Smooth muscle cell (in vitro differentiated cells): ENCODE measurements around the gene NUP50. TPM values are rescaled to one million over a fixed set of nuclear protein-coding genes. Genes with fewer than 3 reads are reported as not detected.

Experiments
- DNase-seq: peaks from one replicate; lab custom pipeline; 2025; ENCODE audit not compliant: unreplicated experiment; lab: John Stamatoyannopoulos, UW
- H2AFZ ChIP-seq: fragments of 200-600 bp; sonication (generic); 2 replicates; pipeline ENCODE4 v1.6.0; 2016; ENCODE audit warnings: antibody characterized with exemption, low read depth, mild to moderate bottlenecking
- H3F3A ChIP-seq: fragments of 200-600 bp; sonication (generic); 2 replicates; pipeline ENCODE4 v1.6.0; 2017; ENCODE audit warnings: antibody characterized with exemption, low read depth
- H3K27ac ChIP-seq: fragments of 200-600 bp; sonication (generic); 2 replicates; pipeline ENCODE4 v1.5.1; 2016; ENCODE audit warnings: low read depth, mild to moderate bottlenecking
- H3K27me3 ChIP-seq: fragments of 200-600 bp; sonication (generic); 2 replicates; pipeline ENCODE4 v1.6.1; 2016; ENCODE audit warnings: low read depth, mild to moderate bottlenecking
- H3K36me3 ChIP-seq: fragments of 200-600 bp; sonication (generic); 2 replicates; pipeline ENCODE4 v1.5.1; 2016; ENCODE audit warnings: low read depth
- H3K4me1 ChIP-seq: fragments of 200-600 bp; sonication (generic); 2 replicates; pipeline ENCODE4 v1.5.1; 2016; ENCODE audit warnings: low read depth
- H3K4me2 ChIP-seq: fragments of 200-600 bp; sonication (generic); 2 replicates; pipeline ENCODE4 v1.6.0; 2016; ENCODE audit warnings: mild to moderate bottlenecking
- H3K4me3 ChIP-seq: fragments of 200-600 bp; sonication (generic); 2 replicates; pipeline ENCODE4 v1.5.1; 2016; ENCODE audit warnings: mild to moderate bottlenecking
- H3K79me2 ChIP-seq: fragments of 200-600 bp; sonication (generic); 2 replicates; pipeline ENCODE4 v1.6.0; 2016; ENCODE audit warnings: low read depth, mild to moderate bottlenecking
- H3K9ac ChIP-seq: fragments of 200-600 bp; sonication (generic); 2 replicates; pipeline ENCODE4 v1.6.0; 2016; ENCODE audit warnings: low read depth
- H3K9me3 ChIP-seq: fragments of 200-600 bp; sonication (generic); replicated peaks from 2 replicates; pipeline ENCODE4 v1.5.1; 2016; ENCODE audit warnings: low read depth
- H4K20me1 ChIP-seq: fragments of 200-600 bp; sonication (generic); 2 replicates; pipeline ENCODE4 v1.6.0; 2016; ENCODE audit warnings: low read depth
- WGBS: methylation state at CpG from one replicate; pipeline ENCODE4 v1.1.7; 2016; ENCODE audit warnings: low lambda C conversion rate; 5-methylcytosine and 5-hydroxymethylcytosine counted together
- polyA plus RNA-seq: library from polyadenylated mRNA; unstranded; fragments of >200 nt; fragmentation: Nextera tagmentation; extraction: Ambion mirVana; gene quantifications from 2 replicates; pipeline ENCODE4 v1.2.1, GENCODE V29; 2016
- total RNA-seq: library from RNA; depleted of rRNA; stranded (reverse); fragments of >200 nt; gene quantifications from 2 replicates; pipeline ENCODE4 v1.2.3, GENCODE V29; 2014
- TF ChIP-seq, protein P1 (sequence below): fragments of 200-600 bp; sonication (generic); IDR thresholded peaks from 2 replicates; pipeline ENCODE4 v1.5.1; 2017; ENCODE audit warnings: borderline replicate concordance, mild to moderate bottlenecking, antibody characterized with exemption; ENCODE audit not compliant: insufficient read depth, poor library complexity, severe bottlenecking

NUP50 gene
- total and polyA plus RNA-seq, 2 experiments from 2014 or later, result 18.6 to 21.0 TPM

DNA sequence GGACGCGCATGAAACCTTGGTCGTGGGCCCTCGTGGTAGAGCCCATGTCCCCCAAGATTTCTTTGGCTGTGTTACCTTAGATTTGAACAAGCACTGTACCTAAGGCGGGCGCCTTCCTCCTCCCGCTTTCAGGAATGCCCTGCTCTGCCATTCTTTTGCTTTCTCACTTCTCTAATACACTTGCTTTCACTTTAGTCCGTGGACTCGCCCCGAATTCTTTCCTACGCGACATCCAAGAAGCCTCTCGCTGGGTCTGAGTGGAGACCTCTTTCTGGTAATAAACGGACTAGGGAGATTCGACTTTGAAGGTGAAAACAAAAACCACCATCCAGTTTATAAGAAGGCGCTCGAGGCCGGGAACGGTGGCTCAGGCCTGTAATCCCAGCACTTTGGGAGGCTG lies 1.2 kb upstream of the NUP50 start:
- TF ChIP-seq, protein P1, sequence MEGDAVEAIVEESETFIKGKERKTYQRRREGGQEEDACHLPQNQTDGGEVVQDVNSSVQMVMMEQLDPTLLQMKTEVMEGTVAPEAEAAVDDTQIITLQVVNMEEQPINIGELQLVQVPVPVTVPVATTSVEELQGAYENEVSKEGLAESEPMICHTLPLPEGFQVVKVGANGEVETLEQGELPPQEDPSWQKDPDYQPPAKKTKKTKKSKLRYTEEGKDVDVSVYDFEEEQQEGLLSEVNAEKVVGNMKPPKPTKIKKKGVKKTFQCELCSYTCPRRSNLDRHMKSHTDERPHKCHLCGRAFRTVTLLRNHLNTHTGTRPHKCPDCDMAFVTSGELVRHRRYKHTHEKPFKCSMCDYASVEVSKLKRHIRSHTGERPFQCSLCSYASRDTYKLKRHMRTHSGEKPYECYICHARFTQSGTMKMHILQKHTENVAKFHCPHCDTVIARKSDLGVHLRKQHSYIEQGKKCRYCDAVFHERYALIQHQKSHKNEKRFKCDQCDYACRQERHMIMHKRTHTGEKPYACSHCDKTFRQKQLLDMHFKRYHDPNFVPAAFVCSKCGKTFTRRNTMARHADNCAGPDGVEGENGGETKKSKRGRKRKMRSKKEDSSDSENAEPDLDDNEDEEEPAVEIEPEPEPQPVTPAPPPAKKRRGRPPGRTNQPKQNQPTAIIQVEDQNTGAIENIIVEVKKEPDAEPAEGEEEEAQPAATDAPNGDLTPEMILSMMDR, result no peak
- Histone ChIP-seq H2AFZ (peak overlapping the region; percentile 89), H3K36me3 (no peaks in the 10 kb centered on the region), H3K4me2 (peak overlapping the region; percentile 96), H3K4me1 (peaks cover 36% of the 10 kb centered on the region), H3K79me2 (peaks cover 65% of the 10 kb centered on the region), H3K9me3 (no peaks in the 10 kb centered on the region), H3K9ac (peak overlapping the region; percentile 83), H4K20me1 (peaks cover 25% of the 10 kb centered on the region), H3F3A (peaks cover 16% of the 10 kb centered on the region), H3K4me3 (peak overlapping the region; percentile 95), H3K27me3 (no peaks in the 10 kb centered on the region), H3K27ac (peak overlapping the region; percentile 70)
- no peak for DNase-seq
- WGBS, result 38% methylated on average over 19 of the region's 19 CpGs

DNA sequence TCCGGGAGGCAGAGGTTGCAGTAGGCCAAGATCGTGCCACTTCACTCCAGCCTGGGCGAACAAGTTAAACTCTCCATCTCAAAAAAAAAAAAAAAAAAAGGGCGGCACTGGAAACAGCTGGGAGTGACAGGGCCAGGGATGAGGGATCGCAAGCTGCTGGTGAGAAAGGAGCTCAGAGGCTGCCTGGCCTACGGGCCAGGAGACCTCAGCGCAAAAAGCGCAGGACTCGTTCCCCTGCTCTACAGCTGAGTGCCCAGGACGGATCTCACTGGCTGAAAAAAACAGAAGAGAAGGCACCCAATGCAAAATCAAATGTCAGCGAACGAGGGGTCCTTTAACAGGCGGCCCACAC lies 650 bp upstream of the NUP50 start:
- Histone ChIP-seq H3K9me3 (no peaks in the 10 kb centered on the region), H3K36me3 (no peaks in the 10 kb centered on the region), H3K27me3 (no peaks in the 10 kb centered on the region), H3K9ac (peak overlapping the region; percentile 83), H3K4me2 (peak overlapping the region; percentile 96), H3K79me2 (peaks cover 70% of the 10 kb centered on the region), H3K4me1 (peaks cover 36% of the 10 kb centered on the region), H3K27ac (peak overlapping the region; percentile 70), H4K20me1 (peaks cover 26% of the 10 kb centered on the region), H3K4me3 (peak overlapping the region; percentile 95), H2AFZ (peak overlapping the region; percentile 89), H3F3A (peaks cover 16% of the 10 kb centered on the region)
- TF ChIP-seq, protein P1, result no peak
- WGBS, result 4% methylated on average over 11 of the region's 13 CpGs
- no peak for DNase-seq

DNA sequence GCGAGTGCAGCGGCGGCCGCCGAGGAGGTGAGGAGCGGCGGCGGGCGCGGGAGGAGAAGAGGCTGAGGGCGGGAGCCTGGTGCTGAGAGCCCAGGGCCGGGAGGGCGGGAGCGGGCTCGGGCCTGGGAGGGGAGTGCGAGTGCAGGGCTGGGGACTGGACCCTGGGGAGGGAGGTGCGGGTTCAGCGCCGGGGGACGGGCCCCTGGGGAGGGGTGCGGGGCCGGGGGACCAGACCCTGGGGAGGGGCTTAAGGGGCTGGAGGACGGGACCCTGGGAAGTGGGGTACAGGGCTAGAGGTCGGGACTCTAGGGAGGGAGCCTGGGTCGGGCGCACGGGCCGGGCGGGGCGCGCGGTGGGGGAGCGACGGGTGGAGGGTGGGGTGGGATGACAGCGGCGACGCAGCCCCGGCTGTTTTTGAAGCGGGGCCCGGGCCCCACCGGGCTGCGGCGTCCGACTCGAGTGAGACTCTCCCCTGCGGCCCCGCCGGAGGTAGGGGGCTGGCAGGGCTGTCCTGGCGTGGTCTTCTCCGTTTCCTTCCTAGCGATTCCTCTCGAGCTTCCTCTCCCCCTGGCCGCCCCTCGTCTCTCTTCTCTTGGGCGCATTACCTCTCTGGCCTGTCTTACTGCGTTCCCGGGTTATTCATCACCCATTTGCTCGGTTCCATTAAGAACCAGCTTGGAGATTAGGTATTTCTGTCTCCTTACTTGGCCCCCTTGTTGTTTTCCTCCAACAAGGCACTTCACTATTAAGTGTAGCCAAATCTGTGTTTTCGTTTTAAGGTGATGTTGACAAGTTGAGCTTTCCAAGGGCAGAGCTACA lies 754 bp downstream of the NUP50 start:
- H3K9ac ChIP-seq, result peak overlapping the region; percentile 83
- H3K9me3 ChIP-seq, result no peaks in the 10 kb centered on the region
- no peak for DNase-seq
- WGBS, result 3% methylated on average over 23 of the region's 59 CpGs
- H3F3A ChIP-seq, result peaks cover 11% of the 10 kb centered on the region
- H2AFZ ChIP-seq, result peak overlapping the region; percentile 89
- no peaks in the 10 kb centered on the region for H3K27me3 ChIP-seq
- H4K20me1 ChIP-seq, result peaks cover 33% of the 10 kb centered on the region
- peak overlapping the region; percentile 95 for H3K4me3 ChIP-seq
- H3K4me1 ChIP-seq, result peaks cover 26% of the 10 kb centered on the region
- TF ChIP-seq, protein P1, result no peak
- H3K27ac ChIP-seq, result peak overlapping the region; percentile 64
- H3K79me2 ChIP-seq, result peaks cover 67% of the 10 kb centered on the region
- H3K4me2 ChIP-seq, result peak overlapping the region; percentile 96
- H3K36me3 ChIP-seq, result no peaks in the 10 kb centered on the region

- peaks cover 70% of the 10 kb centered on the region for H3K79me2 ChIP-seq
- H3K4me3 ChIP-seq, result no peak overlapping the region
- peaks cover 43% of the 10 kb centered on the region for H4K20me1 ChIP-seq
- H3F3A ChIP-seq, result no peaks in the 10 kb centered on the region
- DNase-seq, result no peak
- no peak overlapping the region for H3K4me2 ChIP-seq
- WGBS, result 95% methylated on average over 5 of the region's 5 CpGs
- H3K27ac ChIP-seq, result no peak overlapping the region
- no peak overlapping the region for H2AFZ ChIP-seq
- no peaks in the 10 kb centered on the region for H3K36me3 ChIP-seq
- no peaks in the 10 kb centered on the region for H3K9me3 ChIP-seq
- peaks cover 19% of the 10 kb centered on the region for H3K4me1 ChIP-seq
- TF ChIP-seq, protein P1, result no peak
- no peak overlapping the region for H3K9ac ChIP-seq
- H3K27me3 ChIP-seq, result no peaks in the 10 kb centered on the region
These were observed 3.2 kb downstream of the NUP50 start for GRCh38 chr22:45166932-45167331.
